ENCODE data around the gene NFKBIE.

- TF ChIP-seq POLR2AphosphoS5 (IDR thresholded peaks at IDR 0.05; ENCODE audit: low read depth, low read length) (peak; percentile 100), CTCF (IDR thresholded peaks at IDR 0.05) (no peak), REST (IDR thresholded peaks at IDR 0.05; ENCODE audit: insufficient read depth in 1 of 2, low read depth in 2 of 2, low read length in 1 of 2) (peak; percentile 25 to 62; a peak in 2 of 4 replicates), SIN3A (IDR thresholded peaks at IDR 0.05; ENCODE audit: borderline replicate concordance, insufficient read depth, low read depth, low read length) (peak; percentile 91), TCF7L2 (IDR thresholded peaks at IDR 0.05; ENCODE audit: low read depth, low read length) (peak; percentile 69)
Observed at GRCh38 chr6:44246663-44247337, 18.6 kb downstream of the NFKBIE start, which contains the start of gene HSP90AB1.

Measured in Panc1 (cell line).